HCT116 (cell line): ENCODE measurements around the gene HGFAC.

Experiments
- CTCF ChIP-seq, 3 experiments: fragments of 200-600 bp in 1 of 3; sonication (generic) in 1 of 3; IDR thresholded peaks in 2 of 3; conservative IDR thresholded peaks in 1 of 3; 2 replicates each; pipeline ENCODE4 v1.5.1; 2012 to 2017; ENCODE audit warnings: low read depth in 2 of 3, low read length in 2 of 3, antibody characterized with exemption in 1 of 3, borderline replicate concordance in 1 of 3, control low read depth in 1 of 3, mild to moderate bottlenecking in 1 of 3, mixed read lengths in 1 of 3, mixed run types in 1 of 3, moderate library complexity in 1 of 3; ENCODE audit not compliant: insufficient read depth in 1 of 3
- EZH2 ChIP-seq: fragments of 200-600 bp; sonication (generic); IDR thresholded peaks from 2 replicates; pipeline ENCODE4 v1.6.1; 2017; ENCODE audit warnings: antibody characterized with exemption, mixed run types
- EZH2phosphoT487 ChIP-seq: fragments of 200-600 bp; IDR thresholded peaks from 2 replicates; pipeline ENCODE4 v1.6.1; 2018; ENCODE audit warnings: antibody characterized with exemption, borderline replicate concordance
- MAX ChIP-seq: IDR thresholded peaks from 2 replicates; pipeline ENCODE4 v1.6.1; 2012
- POLR2A ChIP-seq: IDR thresholded peaks from 2 replicates; pipeline ENCODE4 v1.7.0; 2011; ENCODE audit warnings: borderline replicate concordance; ENCODE audit not compliant: insufficient read depth, insufficient read length; ENCODE audit errors: extremely low read depth
- RAD21 ChIP-seq: IDR thresholded peaks from 2 replicates; pipeline ENCODE4 v1.6.1; 2012; ENCODE audit warnings: low read depth, mild to moderate bottlenecking
- SP1 ChIP-seq: IDR thresholded peaks from 2 replicates; pipeline ENCODE4 v1.6.1; 2012; ENCODE audit warnings: low read depth
- SRF ChIP-seq: IDR thresholded peaks from 2 replicates; pipeline ENCODE4 v1.6.1; 2012; ENCODE audit warnings: low read depth
- YY1 ChIP-seq: IDR thresholded peaks from 2 replicates; pipeline ENCODE4 v1.6.1; 2011; ENCODE audit warnings: low read length, low read depth, moderate library complexity, mild to moderate bottlenecking; ENCODE audit not compliant: insufficient replicate concordance; ENCODE audit errors: extremely low read depth
- ZFX ChIP-seq: fragments of 450-650 bp; IDR thresholded peaks from 2 replicates; pipeline ENCODE4 v1.6.1; 2017

GRCh38 chr4:3462321-3462789 lies 20.6 kb downstream of the HGFAC start:
- no peak for TF ChIP-seq CTCF (IDR thresholded peaks at IDR 0.05 in 2 of 3, conservative IDR thresholded peaks at IDR 0.05 in 1 of 3; ENCODE audit: borderline replicate concordance in 1 of 3, insufficient read depth in 1 of 3, low read depth in 2 of 3, low read length in 2 of 3)
- TF ChIP-seq YY1: no peak
- no peak for TF ChIP-seq MAX
- no peak for TF ChIP-seq SRF
- TF ChIP-seq RAD21: no peak
- TF ChIP-seq SP1: no peak
- no peak for TF ChIP-seq EZH2
- TF ChIP-seq EZH2phosphoT487: no peak
- no peak for TF ChIP-seq ZFX
- no peak for TF ChIP-seq POLR2A
